Measurements from ENCODE around the gene HSF5. TPM values are rescaled to one million over a fixed set of nuclear protein-coding genes. Genes with fewer than 3 reads are reported as not detected.

Gene HSF5
- total RNA-seq, 1 experiment from 2014 or later: not detected

GRCh38 chr17:58417300-58418092 is 70.7 kb downstream of the HSF5 start, which contains the start of gene RNF43 (continued):
- TF ChIP-seq, protein P1, sequence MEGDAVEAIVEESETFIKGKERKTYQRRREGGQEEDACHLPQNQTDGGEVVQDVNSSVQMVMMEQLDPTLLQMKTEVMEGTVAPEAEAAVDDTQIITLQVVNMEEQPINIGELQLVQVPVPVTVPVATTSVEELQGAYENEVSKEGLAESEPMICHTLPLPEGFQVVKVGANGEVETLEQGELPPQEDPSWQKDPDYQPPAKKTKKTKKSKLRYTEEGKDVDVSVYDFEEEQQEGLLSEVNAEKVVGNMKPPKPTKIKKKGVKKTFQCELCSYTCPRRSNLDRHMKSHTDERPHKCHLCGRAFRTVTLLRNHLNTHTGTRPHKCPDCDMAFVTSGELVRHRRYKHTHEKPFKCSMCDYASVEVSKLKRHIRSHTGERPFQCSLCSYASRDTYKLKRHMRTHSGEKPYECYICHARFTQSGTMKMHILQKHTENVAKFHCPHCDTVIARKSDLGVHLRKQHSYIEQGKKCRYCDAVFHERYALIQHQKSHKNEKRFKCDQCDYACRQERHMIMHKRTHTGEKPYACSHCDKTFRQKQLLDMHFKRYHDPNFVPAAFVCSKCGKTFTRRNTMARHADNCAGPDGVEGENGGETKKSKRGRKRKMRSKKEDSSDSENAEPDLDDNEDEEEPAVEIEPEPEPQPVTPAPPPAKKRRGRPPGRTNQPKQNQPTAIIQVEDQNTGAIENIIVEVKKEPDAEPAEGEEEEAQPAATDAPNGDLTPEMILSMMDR (IDR thresholded peaks at IDR 0.05 in 2 of 3, conservative IDR thresholded peaks at IDR 0.05 in 1 of 3; ENCODE audit: borderline replicate concordance in 1 of 3, insufficient read depth in 1 of 3, low read depth in 2 of 3, low read length in 2 of 3): peak; percentile 70 to 92 (median 89); a peak in 5 of 6 replicates
- TF ChIP-seq EZH2 (IDR thresholded peaks at IDR 0.05): no peak

GRCh38 chr17:58416937-58417299 is 71.3 kb downstream of the HSF5 start:
- TF ChIP-seq EZH2phosphoT487 (IDR thresholded peaks at IDR 0.05; ENCODE audit: borderline replicate concordance) (no peak), ELF1 (IDR thresholded peaks at IDR 0.05; ENCODE audit: borderline replicate concordance, low read depth) (no peak), FOSL1 (IDR thresholded peaks at IDR 0.05; ENCODE audit: low read depth) (no peak), ZBTB33 (IDR thresholded peaks at IDR 0.05; ENCODE audit: extremely low read depth, insufficient replicate concordance, low read length) (no peak), CBX3 (IDR thresholded peaks at IDR 0.05; ENCODE audit: low read depth) (no peak), RAD21 (IDR thresholded peaks at IDR 0.05; ENCODE audit: low read depth) (no peak), POLR2A (IDR thresholded peaks at IDR 0.05; ENCODE audit: borderline replicate concordance, extremely low read depth, insufficient read depth, insufficient read length) (no peak), POLR2AphosphoS5 (IDR thresholded peaks at IDR 0.05; ENCODE audit: low read depth, low read length) (no peak), JUND (IDR thresholded peaks at IDR 0.05) (no peak), EGR1 (IDR thresholded peaks at IDR 0.05; ENCODE audit: low read depth) (no peak), EZH2 (IDR thresholded peaks at IDR 0.05) (no peak), SRF (IDR thresholded peaks at IDR 0.05; ENCODE audit: low read depth) (no peak), ZFX (IDR thresholded peaks at IDR 0.05) (no peak), YY1 (IDR thresholded peaks at IDR 0.05; ENCODE audit: extremely low read depth, insufficient replicate concordance, low read depth, low read length) (no peak)
- TF ChIP-seq, protein P2, sequence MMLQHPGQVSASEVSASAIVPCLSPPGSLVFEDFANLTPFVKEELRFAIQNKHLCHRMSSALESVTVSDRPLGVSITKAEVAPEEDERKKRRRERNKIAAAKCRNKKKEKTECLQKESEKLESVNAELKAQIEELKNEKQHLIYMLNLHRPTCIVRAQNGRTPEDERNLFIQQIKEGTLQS (IDR thresholded peaks at IDR 0.05): no peak
- H3K9me3 ChIP-seq (ENCODE audit: control insufficient read depth in 1 of 2, insufficient read depth in 1 of 2, low read depth in 1 of 2, low read length in 2 of 2): no peaks in the 10 kb centered on the region
- H3K36me3 ChIP-seq (ENCODE audit: control insufficient read depth in 1 of 2, insufficient read depth in 2 of 2, low read length in 2 of 2): peaks cover 0 to 2% of the 10 kb centered on the region in 2 experiments; a peak in 2 of 4 replicates
- H3K79me2 ChIP-seq (ENCODE audit: insufficient read depth, low read length): peaks cover 54% of the 10 kb centered on the region
- H2AFZ ChIP-seq (ENCODE audit: low read depth, low read length, poor library complexity, severe bottlenecking): no peak overlapping the region
- no peaks in the 10 kb centered on the region for H3K9me2 ChIP-seq (ENCODE audit: insufficient read depth)
- no peak for DNase-seq (ENCODE audit: low read depth, low spot score)
- peak overlapping the region; percentile 80 for H3K9ac ChIP-seq (ENCODE audit: low read length)
- ATAC-seq: peak; percentile 9; the same call in 1 of the 2 replicates
- peak overlapping the region; percentile 66 to 68 for H3K4me3 ChIP-seq (replicated peaks in 1 of 2; ENCODE audit: low read depth in 1 of 2, low read length in 2 of 2)
- ChIA-PET POLR2A (interaction anchor here (0.8 to 4.6 kb wide), 24 partner anchors 10 to 215 kb away, joined by 3 to 54 read pairs (median 10); partner anchors contain the start of gene SUPT4H1), RAD21 (ENCODE audit: low non-redundant PET in 1 of 2, low total read pairs in 2 of 2, uncharacterized antibody in 2 of 2, unreplicated experiment in 2 of 2) (interaction anchor here (0.6 to 1.7 kb wide), 7 partner anchors 11 to 100 kb away, joined by 3 to 25 read pairs (median 6); partner anchors contain the start of gene SUPT4H1 (in 2 of the 2)), CTCF (interaction anchor here (0.6 to 2.0 kb wide), 14 partner anchors 8 to 167 kb away, joined by 3 to 33 read pairs (median 6); partner anchors contain the start of gene SUPT4H1)
- H3K27ac ChIP-seq (ENCODE audit: low read depth, low read length): peak overlapping the region; percentile 78
- no peaks in the 10 kb centered on the region for H4K20me1 ChIP-seq (ENCODE audit: insufficient read depth)
- no peaks in the 10 kb centered on the region for H3K27me3 ChIP-seq (ENCODE audit: insufficient read depth, low read length)
- BruUV-seq (replicated peaks): TSS peak; percentile 69
- peaks cover 62 to 75% of the 10 kb centered on the region in 2 experiments for H3K4me1 ChIP-seq (ENCODE audit: control insufficient read depth in 1 of 2, insufficient read depth in 2 of 2, low read length in 2 of 2)
- intact Hi-C loops (cut with micrococcal nuclease): loop anchor here (1.0 kb wide), 2 partner anchors 65 to 100 kb away; partner anchors contain the start of gene SUPT4H1
- peak overlapping the region; percentile 86 for H3K4me2 ChIP-seq (ENCODE audit: low read length)
